Measurements from ENCODE around the gene CDH20. TPM values are rescaled to one million over a fixed set of nuclear protein-coding genes. Genes with fewer than 3 reads are reported as not detected.

The CDH20 gene
- total and polyA plus RNA-seq, 4 donors = 0.02 to 0.11 (median 0.07) TPM; not detected in 1

DNA sequence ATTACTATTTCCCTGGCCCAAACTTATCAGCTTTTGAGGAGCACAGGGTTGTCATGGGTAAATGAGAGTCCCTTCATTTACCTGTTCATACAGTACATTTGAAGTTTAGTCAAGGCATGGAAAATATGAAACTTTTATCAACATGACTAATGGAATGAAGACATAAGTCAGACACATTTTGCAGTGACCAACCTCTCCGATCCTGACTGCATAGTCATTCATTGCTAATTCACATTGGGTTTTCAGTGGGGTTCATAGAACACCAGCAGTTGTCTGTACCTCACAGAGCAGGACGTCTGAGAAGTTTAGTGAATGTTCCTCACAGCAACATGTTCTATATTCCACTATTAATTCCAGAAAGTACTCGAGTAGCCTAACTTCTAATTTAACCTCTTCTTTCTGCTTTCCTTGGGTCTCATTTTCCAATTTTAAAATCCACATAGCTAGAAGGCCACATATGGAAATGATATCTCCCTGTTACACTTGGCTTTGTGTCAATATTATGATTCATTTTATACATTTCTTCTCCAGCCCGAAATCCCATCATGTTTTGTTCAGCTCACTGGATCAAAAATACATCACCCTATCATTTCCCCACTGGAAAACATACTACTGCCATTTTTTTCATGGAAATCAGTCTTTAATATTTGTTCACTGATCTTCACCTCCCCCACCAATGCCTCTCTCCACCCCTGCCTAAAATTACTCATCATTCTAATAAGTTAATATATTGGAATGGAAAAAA, 65.9 kb downstream of the CDH20 start:
- H3K4me3 ChIP-seq = no peak overlapping the region
- H3K27me3 ChIP-seq (ENCODE audit: control insufficient read depth in 3 of 3, insufficient read depth in 3 of 3, low read length in 2 of 3) = no peaks in the 10 kb centered on the region
- no peak overlapping the region for H3K9ac ChIP-seq (ENCODE audit: insufficient read depth in 1 of 2, low read length in 2 of 2)
- DNase-seq = peak in 1 of 3 donors; percentile 4
- H3K4me1 ChIP-seq (ENCODE audit: control insufficient read depth in 5 of 5, insufficient read depth in 5 of 5, low read length in 5 of 5) = no peaks in the 10 kb centered on the region
- no peak overlapping the region for H3K27ac ChIP-seq (ENCODE audit: low read depth in 1 of 2, low read length in 1 of 2)
- H3K36me3 ChIP-seq (ENCODE audit: control insufficient read depth in 4 of 4, insufficient read depth in 4 of 4, low read length in 4 of 4) = no peaks in the 10 kb centered on the region
- TF ChIP-seq, protein P1, sequence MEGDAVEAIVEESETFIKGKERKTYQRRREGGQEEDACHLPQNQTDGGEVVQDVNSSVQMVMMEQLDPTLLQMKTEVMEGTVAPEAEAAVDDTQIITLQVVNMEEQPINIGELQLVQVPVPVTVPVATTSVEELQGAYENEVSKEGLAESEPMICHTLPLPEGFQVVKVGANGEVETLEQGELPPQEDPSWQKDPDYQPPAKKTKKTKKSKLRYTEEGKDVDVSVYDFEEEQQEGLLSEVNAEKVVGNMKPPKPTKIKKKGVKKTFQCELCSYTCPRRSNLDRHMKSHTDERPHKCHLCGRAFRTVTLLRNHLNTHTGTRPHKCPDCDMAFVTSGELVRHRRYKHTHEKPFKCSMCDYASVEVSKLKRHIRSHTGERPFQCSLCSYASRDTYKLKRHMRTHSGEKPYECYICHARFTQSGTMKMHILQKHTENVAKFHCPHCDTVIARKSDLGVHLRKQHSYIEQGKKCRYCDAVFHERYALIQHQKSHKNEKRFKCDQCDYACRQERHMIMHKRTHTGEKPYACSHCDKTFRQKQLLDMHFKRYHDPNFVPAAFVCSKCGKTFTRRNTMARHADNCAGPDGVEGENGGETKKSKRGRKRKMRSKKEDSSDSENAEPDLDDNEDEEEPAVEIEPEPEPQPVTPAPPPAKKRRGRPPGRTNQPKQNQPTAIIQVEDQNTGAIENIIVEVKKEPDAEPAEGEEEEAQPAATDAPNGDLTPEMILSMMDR (IDR thresholded peaks at IDR 0.05; ENCODE audit: control extremely low read depth, extremely low read depth) = no peak
- peaks cover 0 to 3% (median 0%) of the 10 kb centered on the region in 4 donors for H3K9me3 ChIP-seq (ENCODE audit: control insufficient read depth in 4 of 4, insufficient read depth in 3 of 4, low read length in 3 of 4)
- 71 to 89% methylated on average over 4 of the region's 4 CpGs for WGBS, 2 donors
- no peak for ATAC-seq (ENCODE audit: insufficient read depth, low FRiP score)

DNA sequence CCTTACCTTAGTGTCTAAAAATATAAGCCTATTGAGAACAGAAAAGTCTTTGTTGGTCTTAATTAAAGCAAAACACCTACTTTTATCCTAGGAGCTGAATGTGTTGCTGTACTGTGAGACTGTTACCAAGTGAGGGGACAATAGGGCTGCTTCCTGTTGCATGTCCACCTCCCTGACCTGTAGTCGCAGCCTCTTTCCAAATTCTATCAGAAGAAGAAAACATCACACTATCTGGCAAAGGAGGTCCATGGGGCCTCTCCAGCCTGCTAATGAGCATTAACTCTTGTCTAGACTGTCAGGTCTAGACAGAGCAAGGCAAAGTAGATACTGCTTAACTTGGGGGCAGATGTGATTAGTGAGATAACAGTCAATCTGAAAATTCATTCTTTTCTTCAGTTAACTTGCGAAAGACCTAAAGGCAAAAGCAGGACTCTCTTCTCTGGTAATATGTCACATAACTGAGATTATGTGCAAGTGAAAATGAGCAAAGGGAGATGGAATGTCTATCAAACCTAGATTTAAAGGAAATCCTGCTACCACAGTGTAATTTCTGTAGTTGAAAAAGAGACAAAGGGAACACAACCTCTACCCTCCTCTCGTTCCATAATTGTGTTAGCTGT, 66.9 kb downstream of the CDH20 start:
- TF ChIP-seq, protein P1 (IDR thresholded peaks at IDR 0.05; ENCODE audit: control extremely low read depth, extremely low read depth) = no peak
- DNase-seq (no peak), ATAC-seq (ENCODE audit: insufficient read depth, low FRiP score) (no peak)
- Histone ChIP-seq H3K4me3 (no peak overlapping the region), H3K9me3 (ENCODE audit: control insufficient read depth in 4 of 4, insufficient read depth in 3 of 4, low read length in 3 of 4) (peaks cover 0 to 3% (median 0%) of the 10 kb centered on the region in 4 donors), H3K9ac (ENCODE audit: insufficient read depth in 1 of 2, low read length in 2 of 2) (no peak overlapping the region), H3K27ac (ENCODE audit: low read depth in 1 of 2, low read length in 1 of 2) (no peak overlapping the region), H3K36me3 (ENCODE audit: control insufficient read depth in 4 of 4, insufficient read depth in 4 of 4, low read length in 4 of 4) (no peaks in the 10 kb centered on the region), H3K4me1 (ENCODE audit: control insufficient read depth in 5 of 5, insufficient read depth in 5 of 5, low read length in 5 of 5) (no peaks in the 10 kb centered on the region), H3K27me3 (ENCODE audit: control insufficient read depth in 3 of 3, insufficient read depth in 3 of 3, low read length in 2 of 3) (no peaks in the 10 kb centered on the region)
- WGBS, 2 donors = 79 to 81% methylated on average over 3 of the region's 3 CpGs

DNA sequence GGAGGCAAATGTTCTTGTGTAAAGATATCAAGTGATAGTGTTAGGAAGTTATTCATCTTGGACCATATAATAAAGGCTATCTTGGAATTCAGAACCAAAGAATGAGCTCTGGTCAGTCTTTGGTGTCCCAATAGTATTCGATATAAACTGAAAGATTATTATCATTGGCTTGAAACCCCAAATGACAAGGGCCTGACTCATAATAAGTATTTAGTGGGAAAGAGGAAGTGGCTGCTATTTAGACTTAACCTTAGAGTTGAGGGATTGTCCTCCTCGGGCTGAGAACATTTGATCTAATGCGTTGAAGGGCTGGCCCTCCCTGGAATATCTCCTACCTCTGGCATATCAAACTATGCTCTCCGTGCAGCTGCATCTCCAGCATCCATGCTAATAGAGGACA, 67.5 kb downstream of the CDH20 start:
- Histone ChIP-seq H3K9me3 (ENCODE audit: control insufficient read depth in 4 of 4, insufficient read depth in 3 of 4, low read length in 3 of 4) (peaks cover 0 to 3% (median 0%) of the 10 kb centered on the region in 4 donors), H3K4me1 (ENCODE audit: control insufficient read depth in 5 of 5, insufficient read depth in 5 of 5, low read length in 5 of 5) (no peaks in the 10 kb centered on the region), H3K27ac (ENCODE audit: low read depth in 1 of 2, low read length in 1 of 2) (no peak overlapping the region), H3K27me3 (ENCODE audit: control insufficient read depth in 3 of 3, insufficient read depth in 3 of 3, low read length in 2 of 3) (no peaks in the 10 kb centered on the region), H3K9ac (ENCODE audit: insufficient read depth in 1 of 2, low read length in 2 of 2) (no peak overlapping the region), H3K36me3 (ENCODE audit: control insufficient read depth in 4 of 4, insufficient read depth in 4 of 4, low read length in 4 of 4) (no peaks in the 10 kb centered on the region), H3K4me3 (no peak overlapping the region)
- TF ChIP-seq, protein P1 (IDR thresholded peaks at IDR 0.05; ENCODE audit: control extremely low read depth, extremely low read depth) = no peak
- DNase-seq (no peak), ATAC-seq (ENCODE audit: insufficient read depth, low FRiP score) (no peak)
- 44 to 49% methylated on average over 4 of the region's 4 CpGs for WGBS, 2 donors

Measured in lung (tissue), 12 donors.